SIG-M5 (cell line): ENCODE measurements around the gene CNST.
"Not testable (repeated sequence)": the region's sequence is repeated elsewhere in the genome, so short reads cannot be mapped to it uniquely, and the experiment has no call there.

Experiments
- DNase-seq: peaks from one replicate; lab custom pipeline; 2025; lab: John Stamatoyannopoulos, UW

CNST gene

GRCh38 chr1:246583448-246584185, 17.4 kb downstream of the CNST start:
- DNase-seq: no peak

- DNase-seq: no peak
Observed at GRCh38 chr1:246587032-246587431, 20.8 kb downstream of the CNST start.

- DNase-seq: peak; percentile 83
Observed at GRCh38 chr1:246587606-246588005, 21.4 kb downstream of the CNST start.

GRCh38 chr1:246588159-246588721, 22.0 kb downstream of the CNST start:
- DNase-seq: no peak

GRCh38 chr1:246589919-246590318, 23.7 kb downstream of the CNST start:
- not testable (repeated sequence) for DNase-seq

- no peak for DNase-seq
Observed at GRCh38 chr1:246591047-246591446, 24.8 kb downstream of the CNST start.

- no peak for DNase-seq
Observed at GRCh38 chr1:246591504-246591903, 25.2 kb downstream of the CNST start.

GRCh38 chr1:246591958-246592357, 25.7 kb downstream of the CNST start:
- DNase-seq: no peak

- DNase-seq: no peak
Observed at GRCh38 chr1:246592695-246593094, 26.4 kb downstream of the CNST start.

GRCh38 chr1:246595146-246595545, 28.9 kb downstream of the CNST start:
- DNase-seq: no peak

GRCh38 chr1:246597340-246597739, 31.1 kb downstream of the CNST start:
- no peak for DNase-seq

- DNase-seq: no peak
Observed at GRCh38 chr1:246597971-246598370, 31.7 kb downstream of the CNST start.

- DNase-seq: no peak
Observed at GRCh38 chr1:246599315-246599714, 33.1 kb downstream of the CNST start.

- no peak for DNase-seq
Observed at GRCh38 chr1:246600579-246600978, 34.3 kb downstream of the CNST start.

- no peak for DNase-seq
Observed at GRCh38 chr1:246602194-246602593, 35.9 kb downstream of the CNST start.

GRCh38 chr1:246605231-246605630, 39.0 kb downstream of the CNST start:
- not testable (repeated sequence) for DNase-seq

- DNase-seq: no peak
Observed at GRCh38 chr1:246607462-246607861, 41.2 kb downstream of the CNST start.

GRCh38 chr1:246608616-246609376, 42.5 kb downstream of the CNST start:
- DNase-seq: peak; percentile 61

- no peak for DNase-seq
Observed at GRCh38 chr1:246609632-246610031, 43.4 kb downstream of the CNST start.

GRCh38 chr1:246613096-246613758, 47.0 kb downstream of the CNST start:
- DNase-seq: no peak

GRCh38 chr1:246617156-246617555, 50.9 kb downstream of the CNST start:
- no peak for DNase-seq

GRCh38 chr1:246617768-246618167, 51.5 kb downstream of the CNST start:
- DNase-seq: no peak
